HUES6 (cell line): ENCODE measurements around the gene CSH1.

Experiments
- H3K27ac ChIP-seq: 2 replicates; pipeline ENCODE4 v1.7.0; 2013; ENCODE audit warnings: low read depth, mild to moderate bottlenecking, low read length, inconsistent platforms
- H3K27me3 ChIP-seq: 2 replicates; pipeline ENCODE4 v1.6.1; 2013; ENCODE audit warnings: low read length; ENCODE audit not compliant: control insufficient read depth, insufficient read depth
- H3K36me3 ChIP-seq: 2 replicates; pipeline ENCODE4 v1.6.1; 2013; ENCODE audit warnings: low read length; ENCODE audit not compliant: control insufficient read depth, insufficient read depth
- H3K4me1 ChIP-seq: 2 replicates; pipeline ENCODE4 v1.6.1; 2013; ENCODE audit warnings: low read length; ENCODE audit not compliant: control insufficient read depth, insufficient read depth
- H3K4me3 ChIP-seq: 2 replicates; pipeline ENCODE4 v1.5.1; 2013; ENCODE audit warnings: low read depth, low read length
- H3K9ac ChIP-seq: one replicate; pipeline ENCODE4 v1.6.1; 2013; ENCODE audit warnings: mild to moderate bottlenecking, low read length
- H3K9me3 ChIP-seq: 2 replicates; pipeline ENCODE4 v1.6.1; 2013; ENCODE audit warnings: low read depth, low read length; ENCODE audit not compliant: control insufficient read depth, insufficient read depth

The CSH1 gene

DNA sequence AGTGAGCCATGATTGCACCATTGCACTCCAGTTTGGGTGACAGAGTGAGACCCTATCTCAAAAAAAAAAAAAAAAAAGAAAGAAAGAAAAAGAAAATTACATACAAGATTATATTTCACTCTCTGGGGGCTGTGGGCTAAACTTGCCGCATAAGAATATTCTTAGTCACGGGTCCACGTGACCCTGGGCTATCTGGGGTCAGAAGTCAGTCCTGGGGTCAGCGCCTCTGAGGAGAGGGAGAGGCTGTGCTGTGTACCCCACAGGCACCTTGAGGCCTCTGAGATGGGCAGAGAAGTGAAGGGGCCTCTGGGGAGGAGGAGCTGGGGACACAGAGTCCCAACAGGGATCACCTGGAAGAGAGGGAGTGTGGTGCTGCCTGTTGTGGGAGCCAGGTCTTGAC lies 41.5 kb upstream of the CSH1 start:
- no peak overlapping the region for H3K9ac ChIP-seq
- H3K4me3 ChIP-seq = no peak overlapping the region
- H3K36me3 ChIP-seq = peaks cover 14% of the 10 kb centered on the region
- H3K4me1 ChIP-seq = no peaks in the 10 kb centered on the region
- no peaks in the 10 kb centered on the region for H3K27me3 ChIP-seq
- no peaks in the 10 kb centered on the region for H3K9me3 ChIP-seq
- H3K27ac ChIP-seq = no peak overlapping the region

GRCh38 chr17:63937319-63937718 lies 40.9 kb upstream of the CSH1 start:
- Histone ChIP-seq H3K9me3 (no peaks in the 10 kb centered on the region), H3K9ac (no peak overlapping the region), H3K36me3 (peaks cover 8% of the 10 kb centered on the region), H3K4me3 (no peak overlapping the region), H3K27ac (no peak overlapping the region), H3K27me3 (no peaks in the 10 kb centered on the region), H3K4me1 (peaks cover 5% of the 10 kb centered on the region)

- H3K4me3 ChIP-seq = no peak overlapping the region
- no peaks in the 10 kb centered on the region for H3K36me3 ChIP-seq
- H3K27ac ChIP-seq = no peak overlapping the region
- H3K27me3 ChIP-seq = no peaks in the 10 kb centered on the region
- H3K4me1 ChIP-seq = peaks cover 23% of the 10 kb centered on the region
- H3K9me3 ChIP-seq = no peaks in the 10 kb centered on the region
- no peak overlapping the region for H3K9ac ChIP-seq
These were observed 38.1 kb upstream of the CSH1 start for GRCh38 chr17:63934183-63935112.

DNA sequence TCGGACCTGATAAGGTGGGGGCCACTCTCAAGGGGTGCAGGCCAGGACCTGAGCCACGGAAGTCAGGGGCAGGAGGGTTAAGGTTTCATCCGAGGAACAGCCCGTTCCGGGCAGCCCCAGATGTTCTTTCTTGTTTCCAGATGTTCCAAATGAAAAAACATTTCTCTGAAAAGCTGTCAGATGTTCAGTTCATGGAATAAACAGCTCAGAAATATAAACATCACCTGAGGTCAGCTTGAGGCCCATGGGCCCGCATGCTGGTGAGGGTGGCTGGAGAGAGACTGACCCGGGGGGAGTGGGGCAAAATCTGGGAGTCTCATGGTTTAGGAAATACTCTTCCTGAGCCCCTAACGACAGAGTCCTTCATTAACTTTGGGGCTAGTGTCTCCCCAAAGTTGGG lies 37.2 kb upstream of the CSH1 start:
- H3K36me3 ChIP-seq = no peaks in the 10 kb centered on the region
- no peaks in the 10 kb centered on the region for H3K9me3 ChIP-seq
- H3K27me3 ChIP-seq = no peaks in the 10 kb centered on the region
- H3K4me3 ChIP-seq = no peak overlapping the region
- H3K9ac ChIP-seq = no peak overlapping the region
- peaks cover 23% of the 10 kb centered on the region for H3K4me1 ChIP-seq
- H3K27ac ChIP-seq = no peak overlapping the region

DNA sequence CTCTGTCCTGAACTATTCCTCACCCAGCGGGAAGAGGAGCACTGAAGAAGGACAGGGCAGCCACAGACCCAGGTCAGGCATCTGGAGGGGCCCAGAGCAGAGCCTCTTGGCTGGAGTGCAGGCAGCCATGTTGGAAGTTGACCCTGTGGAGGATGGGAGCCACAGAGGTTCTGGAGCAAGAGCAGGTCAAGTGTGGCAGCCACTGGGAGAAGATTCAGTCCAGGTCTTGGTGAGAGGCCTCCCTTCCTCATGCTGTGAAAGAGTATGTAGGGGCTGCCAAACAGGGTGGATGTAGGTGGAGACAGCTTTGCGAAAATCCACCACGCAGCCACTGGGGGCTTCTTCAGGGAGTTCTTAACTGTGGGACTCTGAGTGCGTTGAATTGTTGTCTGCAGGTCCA lies 36.3 kb upstream of the CSH1 start:
- H3K27ac ChIP-seq = no peak overlapping the region
- no peaks in the 10 kb centered on the region for H3K36me3 ChIP-seq
- no peaks in the 10 kb centered on the region for H3K9me3 ChIP-seq
- H3K4me3 ChIP-seq = no peak overlapping the region
- H3K27me3 ChIP-seq = no peaks in the 10 kb centered on the region
- peaks cover 23% of the 10 kb centered on the region for H3K4me1 ChIP-seq
- H3K9ac ChIP-seq = no peak overlapping the region

DNA sequence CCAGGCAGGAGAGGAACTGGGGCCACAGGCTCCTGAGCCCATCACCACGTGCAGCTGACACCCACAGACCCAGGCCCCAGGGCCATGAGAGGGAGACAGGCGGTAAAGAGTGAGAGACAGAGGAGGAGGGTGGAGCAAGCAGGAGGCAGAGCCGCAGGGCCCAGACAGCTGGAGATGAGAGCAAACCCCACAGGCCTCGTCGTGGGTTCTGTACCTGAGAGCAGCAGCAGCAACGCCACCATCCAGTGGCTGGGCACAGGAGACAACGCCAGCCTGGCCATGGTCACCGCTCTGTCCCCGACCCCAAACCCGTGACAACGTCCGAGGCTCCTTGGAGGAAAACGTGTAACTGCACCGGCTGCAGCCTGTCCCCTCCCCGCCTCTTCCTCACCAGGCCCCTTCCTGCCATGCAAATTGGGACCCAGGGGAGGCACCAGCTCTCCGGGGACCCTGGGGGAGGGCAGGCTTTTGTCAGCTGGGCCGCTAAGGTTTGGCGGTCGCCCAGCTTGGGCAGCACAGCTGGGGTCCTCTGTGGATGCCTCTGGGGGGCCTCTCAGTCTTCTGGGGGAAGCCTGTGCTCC lies 35.7 kb upstream of the CSH1 start, which contains the start of gene CD79B:
CD79B (minus strand) TSS at position 351 of the 581 bp plus-strand sequence; CDS start at position 281, 70 bp downstream.
- H3K4me1 ChIP-seq = peaks cover 23% of the 10 kb centered on the region
- peak within 1 kb of the TSS; percentile 24; the same call in 1 of the 2 replicates for H3K4me3 ChIP-seq
- no peaks in the 10 kb centered on the region for H3K36me3 ChIP-seq
- no peaks in the 10 kb centered on the region for H3K27me3 ChIP-seq
- no peaks in the 10 kb centered on the region for H3K9me3 ChIP-seq
- no peak within 1 kb of the TSS for H3K27ac ChIP-seq
- no peak within 1 kb of the TSS for H3K9ac ChIP-seq

- Histone ChIP-seq H3K9ac (no peak overlapping the region), H3K27ac (no peak overlapping the region), H3K4me3 (no peak overlapping the region), H3K36me3 (no peaks in the 10 kb centered on the region), H3K4me1 (peaks cover 23% of the 10 kb centered on the region), H3K27me3 (no peaks in the 10 kb centered on the region), H3K9me3 (no peaks in the 10 kb centered on the region)
These were observed 34.7 kb upstream of the CSH1 start for GRCh38 chr17:63930951-63931575.

- H3K4me1 ChIP-seq = peaks cover 23% of the 10 kb centered on the region
- H3K4me3 ChIP-seq = no peak overlapping the region
- no peak overlapping the region for H3K9ac ChIP-seq
- H3K36me3 ChIP-seq = no peaks in the 10 kb centered on the region
- no peaks in the 10 kb centered on the region for H3K27me3 ChIP-seq
- H3K9me3 ChIP-seq = no peaks in the 10 kb centered on the region
- no peak overlapping the region for H3K27ac ChIP-seq
These were observed 33.7 kb upstream of the CSH1 start for GRCh38 chr17:63929860-63930766.

GRCh38 chr17:63928966-63929695 lies 32.8 kb upstream of the CSH1 start:
- Histone ChIP-seq H3K4me1 (peaks cover 23% of the 10 kb centered on the region), H3K9me3 (no peaks in the 10 kb centered on the region), H3K4me3 (no peak overlapping the region), H3K27ac (no peak overlapping the region), H3K36me3 (no peaks in the 10 kb centered on the region), H3K9ac (no peak overlapping the region), H3K27me3 (no peaks in the 10 kb centered on the region)

- Histone ChIP-seq H3K27ac (no peak overlapping the region), H3K36me3 (no peaks in the 10 kb centered on the region), H3K27me3 (no peaks in the 10 kb centered on the region), H3K9me3 (no peaks in the 10 kb centered on the region), H3K4me3 (no peak overlapping the region), H3K9ac (no peak overlapping the region), H3K4me1 (peaks cover 23% of the 10 kb centered on the region)
These were observed 31.8 kb upstream of the CSH1 start for GRCh38 chr17:63928172-63928666.
